ENCODE results near the gene RGR.

DNA sequence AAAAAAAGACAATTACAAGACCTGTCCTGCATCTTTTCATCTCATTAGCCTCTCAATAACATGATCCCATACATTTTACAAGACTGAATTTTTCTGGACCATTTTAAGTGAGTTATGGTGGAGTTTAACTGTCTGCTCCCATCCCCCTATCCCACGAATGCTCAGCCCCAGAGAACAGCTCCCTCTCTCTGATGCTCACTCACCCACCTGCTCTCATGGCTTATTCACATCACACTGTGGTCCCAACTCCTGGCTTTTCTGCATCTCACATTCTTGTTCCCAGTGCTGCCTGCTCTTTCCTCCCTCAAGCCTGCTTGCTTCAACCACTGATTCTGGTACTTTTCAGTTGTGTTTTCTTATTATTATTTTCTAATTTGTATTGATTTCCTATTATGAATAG, 63.2 kb downstream of the RGR start:
- TF ChIP-seq, protein P1, sequence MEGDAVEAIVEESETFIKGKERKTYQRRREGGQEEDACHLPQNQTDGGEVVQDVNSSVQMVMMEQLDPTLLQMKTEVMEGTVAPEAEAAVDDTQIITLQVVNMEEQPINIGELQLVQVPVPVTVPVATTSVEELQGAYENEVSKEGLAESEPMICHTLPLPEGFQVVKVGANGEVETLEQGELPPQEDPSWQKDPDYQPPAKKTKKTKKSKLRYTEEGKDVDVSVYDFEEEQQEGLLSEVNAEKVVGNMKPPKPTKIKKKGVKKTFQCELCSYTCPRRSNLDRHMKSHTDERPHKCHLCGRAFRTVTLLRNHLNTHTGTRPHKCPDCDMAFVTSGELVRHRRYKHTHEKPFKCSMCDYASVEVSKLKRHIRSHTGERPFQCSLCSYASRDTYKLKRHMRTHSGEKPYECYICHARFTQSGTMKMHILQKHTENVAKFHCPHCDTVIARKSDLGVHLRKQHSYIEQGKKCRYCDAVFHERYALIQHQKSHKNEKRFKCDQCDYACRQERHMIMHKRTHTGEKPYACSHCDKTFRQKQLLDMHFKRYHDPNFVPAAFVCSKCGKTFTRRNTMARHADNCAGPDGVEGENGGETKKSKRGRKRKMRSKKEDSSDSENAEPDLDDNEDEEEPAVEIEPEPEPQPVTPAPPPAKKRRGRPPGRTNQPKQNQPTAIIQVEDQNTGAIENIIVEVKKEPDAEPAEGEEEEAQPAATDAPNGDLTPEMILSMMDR (IDR thresholded peaks at IDR 0.05) = no peak
- no peak for TF ChIP-seq POLR2A (IDR thresholded peaks at IDR 0.05)

All from heart left ventricle (tissue), 13 donors.